HG02870 (cell line): ENCODE data around the gene IYD.
"Not testable (repeated sequence)": the region's sequence is repeated elsewhere in the genome, so short reads cannot be mapped to it uniquely, and the experiment has no call there.

Experiments
- ATAC-seq: cut with Tn5 transposase; IDR thresholded peaks from one replicate; pipeline ENCODE4 v1.9.1; 2021; ENCODE audit warnings: mild to moderate bottlenecking, moderate library complexity; ENCODE audit not compliant: unreplicated experiment

The IYD gene

GRCh38 chr6:150427037-150427602, 58.3 kb downstream of the IYD start:
- ATAC-seq = no peak

GRCh38 chr6:150427843-150428242, 59.0 kb downstream of the IYD start:
- ATAC-seq = no peak

GRCh38 chr6:150430815-150431214, 62.0 kb downstream of the IYD start:
- ATAC-seq = no peak

GRCh38 chr6:150435360-150435759, 66.5 kb downstream of the IYD start:
- no peak for ATAC-seq

- no peak for ATAC-seq
Measured at GRCh38 chr6:150435832-150436231, 67.0 kb downstream of the IYD start.

- ATAC-seq = no peak
Measured at GRCh38 chr6:150439373-150439772, 70.6 kb downstream of the IYD start.

- no peak for ATAC-seq
Measured at GRCh38 chr6:150443621-150444020, 74.8 kb downstream of the IYD start.

- ATAC-seq = no peak
Measured at GRCh38 chr6:150444308-150444707, 75.5 kb downstream of the IYD start.

GRCh38 chr6:150445486-150445885, 76.7 kb downstream of the IYD start:
- no peak for ATAC-seq

- ATAC-seq = no peak
Measured at GRCh38 chr6:150448221-150448620, 79.4 kb downstream of the IYD start.

GRCh38 chr6:150449055-150449454, 80.2 kb downstream of the IYD start:
- not testable (repeated sequence) for ATAC-seq

GRCh38 chr6:150450918-150451317, 82.1 kb downstream of the IYD start:
- ATAC-seq = no peak

- no peak for ATAC-seq
Measured at GRCh38 chr6:150451807-150452427, 83.1 kb downstream of the IYD start.

- no peak for ATAC-seq
Measured at GRCh38 chr6:150452428-150453243, 83.8 kb downstream of the IYD start.

- no peak for ATAC-seq
Measured at GRCh38 chr6:150453357-150453756, 84.5 kb downstream of the IYD start.
